Nephron (organoid): ENCODE data around the gene HSBP1L1.

Experiments used
- H3K27ac Mint-ChIP-seq, 3 experiments: 2 replicates each; pipeline ENCODE4 v1.8.0; 2020; ENCODE audit warnings: mixed read lengths in 3 of 3, mild to moderate bottlenecking in 2 of 3, moderate library complexity in 1 of 3
- H3K27me3 Mint-ChIP-seq: 2 replicates; pipeline ENCODE4 v1.8.0; 2021; ENCODE audit warnings: low read depth, mild to moderate bottlenecking, moderate library complexity, mixed read lengths
- H3K36me3 Mint-ChIP-seq: 2 replicates; pipeline ENCODE4 v1.8.0; 2020; ENCODE audit warnings: low read depth, mixed read lengths
- H3K4me1 Mint-ChIP-seq: 2 replicates; pipeline ENCODE4 v1.8.0; 2020; ENCODE audit warnings: mixed read lengths
- H3K4me3 Mint-ChIP-seq, 3 experiments: 2 replicates each; pipeline ENCODE4 v1.8.0; 2020; ENCODE audit warnings: mild to moderate bottlenecking in 3 of 3, mixed read lengths in 3 of 3, moderate library complexity in 2 of 3
- H3K9me3 Mint-ChIP-seq: 2 replicates; pipeline ENCODE4 v1.8.0; 2020; ENCODE audit warnings: mixed read lengths
- TF ChIP-seq, protein P1 (sequence below), 3 experiments: fragments of 200-600 bp; sonication (generic); IDR thresholded peaks; one replicate each; pipeline ENCODE4 v1.5.0; 2021; ENCODE audit warnings: antibody characterized with exemption in 3 of 3; ENCODE audit not compliant: unreplicated experiment in 3 of 3

HSBP1L1 gene

DNA sequence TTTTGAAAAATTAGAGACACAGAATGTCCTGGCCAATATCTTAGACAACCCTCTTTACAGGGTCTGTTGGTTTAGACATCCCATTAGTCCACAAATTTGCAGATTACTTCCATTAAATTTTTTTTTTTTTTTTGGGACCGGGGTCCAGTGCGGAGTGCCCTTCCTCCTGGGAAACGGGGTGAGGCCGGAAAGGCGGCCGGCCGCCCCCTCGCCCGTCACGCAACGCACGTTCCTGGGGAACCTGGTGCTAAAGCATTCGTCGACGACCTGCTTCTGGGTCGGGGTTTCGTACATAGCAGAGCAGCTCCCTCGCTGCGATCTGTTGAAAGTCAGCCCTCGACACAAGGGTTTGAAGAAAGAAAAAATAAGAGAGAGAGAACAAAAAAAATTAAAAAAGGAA, 48.3 kb downstream of the HSBP1L1 start:
- H3K36me3 Mint-ChIP-seq: peaks cover 40% of the 10 kb centered on the region
- H3K9me3 Mint-ChIP-seq: peaks cover 62% of the 10 kb centered on the region
- no peak overlapping the region for H3K4me3 Mint-ChIP-seq
- H3K27me3 Mint-ChIP-seq: no peaks in the 10 kb centered on the region
- TF ChIP-seq, protein P1, sequence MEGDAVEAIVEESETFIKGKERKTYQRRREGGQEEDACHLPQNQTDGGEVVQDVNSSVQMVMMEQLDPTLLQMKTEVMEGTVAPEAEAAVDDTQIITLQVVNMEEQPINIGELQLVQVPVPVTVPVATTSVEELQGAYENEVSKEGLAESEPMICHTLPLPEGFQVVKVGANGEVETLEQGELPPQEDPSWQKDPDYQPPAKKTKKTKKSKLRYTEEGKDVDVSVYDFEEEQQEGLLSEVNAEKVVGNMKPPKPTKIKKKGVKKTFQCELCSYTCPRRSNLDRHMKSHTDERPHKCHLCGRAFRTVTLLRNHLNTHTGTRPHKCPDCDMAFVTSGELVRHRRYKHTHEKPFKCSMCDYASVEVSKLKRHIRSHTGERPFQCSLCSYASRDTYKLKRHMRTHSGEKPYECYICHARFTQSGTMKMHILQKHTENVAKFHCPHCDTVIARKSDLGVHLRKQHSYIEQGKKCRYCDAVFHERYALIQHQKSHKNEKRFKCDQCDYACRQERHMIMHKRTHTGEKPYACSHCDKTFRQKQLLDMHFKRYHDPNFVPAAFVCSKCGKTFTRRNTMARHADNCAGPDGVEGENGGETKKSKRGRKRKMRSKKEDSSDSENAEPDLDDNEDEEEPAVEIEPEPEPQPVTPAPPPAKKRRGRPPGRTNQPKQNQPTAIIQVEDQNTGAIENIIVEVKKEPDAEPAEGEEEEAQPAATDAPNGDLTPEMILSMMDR (IDR thresholded peaks at IDR 0.05; ENCODE audit: unreplicated experiment in 3 of 3): no peak
- no peaks in the 10 kb centered on the region for H3K4me1 Mint-ChIP-seq
- no peak overlapping the region for H3K27ac Mint-ChIP-seq
